Neuronal stem cell (in vitro differentiated cells): ENCODE results near the gene HSP90AA1.
"Not testable (repeated sequence)": the region's sequence is repeated elsewhere in the genome, so short reads cannot be mapped to it uniquely, and the experiment has no call there.

Source experiments
- DNase-seq: peaks from one replicate; pipeline ENCODE4 v3.0.0-alpha.2; 2013; ENCODE audit warnings: low spot score
- H2AFZ ChIP-seq: one replicate; pipeline ENCODE4 v1.6.1; 2013; ENCODE audit warnings: mild to moderate bottlenecking, low read length, inconsistent platforms
- H2AK5ac ChIP-seq: 2 replicates; pipeline ENCODE4 v1.6.1; 2013; ENCODE audit warnings: low read depth, mild to moderate bottlenecking, inconsistent platforms, low read length, moderate library complexity, mixed read lengths
- H2BK120ac ChIP-seq: 2 replicates; pipeline ENCODE4 v1.6.1; 2013; ENCODE audit warnings: low read depth, mild to moderate bottlenecking, inconsistent platforms, low read length, moderate library complexity, mixed read lengths
- H2BK12ac ChIP-seq: one replicate; pipeline ENCODE4 v1.6.1; 2013; ENCODE audit warnings: low read length, inconsistent platforms
- H2BK15ac ChIP-seq: 2 replicates; pipeline ENCODE4 v1.6.1; 2013; ENCODE audit warnings: mild to moderate bottlenecking, low read length, inconsistent platforms, mixed read lengths
- H2BK5ac ChIP-seq: one replicate; pipeline ENCODE4 v1.6.1; 2013; ENCODE audit warnings: inconsistent platforms, mild to moderate bottlenecking, low read length, moderate library complexity
- H3K14ac ChIP-seq: one replicate; pipeline ENCODE4 v1.6.1; 2013; ENCODE audit warnings: low read length, inconsistent platforms
- H3K18ac ChIP-seq: 2 replicates; pipeline ENCODE4 v1.6.1; 2013; ENCODE audit warnings: low read length, inconsistent platforms
- H3K23ac ChIP-seq: 2 replicates; pipeline ENCODE4 v1.6.1; 2013; ENCODE audit warnings: low read depth, mild to moderate bottlenecking, mixed read lengths, low read length, inconsistent platforms; ENCODE audit not compliant: poor library complexity
- H3K27ac ChIP-seq: replicated peaks from 3 replicates; pipeline ENCODE4 v1.5.1; 2013; ENCODE audit warnings: low read length, inconsistent platforms
- H3K27me3 ChIP-seq, 3 experiments: 2 replicates each; pipeline ENCODE4 v1.6.1; 2013; ENCODE audit warnings: low read length in 3 of 3, mild to moderate bottlenecking in 2 of 3, inconsistent platforms in 1 of 3, low read depth in 1 of 3, mixed read lengths in 1 of 3, moderate library complexity in 1 of 3; ENCODE audit not compliant: control insufficient read depth in 3 of 3, insufficient read depth in 3 of 3
- H3K36me3 ChIP-seq, 2 donors: replicated peaks in 1 of 2; 2 replicates each; pipeline ENCODE4 v1.6.1; 2013; ENCODE audit warnings: low read length in 2 of 2; ENCODE audit not compliant: control insufficient read depth in 2 of 2, insufficient read depth in 2 of 2
- H3K4ac ChIP-seq: 2 replicates; pipeline ENCODE4 v1.6.1; 2013; ENCODE audit warnings: inconsistent platforms, mild to moderate bottlenecking, low read length, moderate library complexity
- H3K4me1 ChIP-seq, 2 donors: 1 replicate in 1 of 2; 2 replicates in 1 of 2; pipeline ENCODE4 v1.6.1; 2013; ENCODE audit warnings: low read length in 2 of 2, low read depth in 1 of 2; ENCODE audit not compliant: control insufficient read depth in 2 of 2, insufficient read depth in 1 of 2
- H3K4me2 ChIP-seq: one replicate; pipeline ENCODE4 v1.6.1; 2013; ENCODE audit warnings: mild to moderate bottlenecking, low read length, inconsistent platforms; ENCODE audit not compliant: insufficient read depth, poor library complexity, severe bottlenecking
- H3K4me3 ChIP-seq, 2 donors: 2 replicates each; pipeline ENCODE4 v1.5.1; 2013; ENCODE audit warnings: low read length in 2 of 2, mild to moderate bottlenecking in 2 of 2, inconsistent platforms in 1 of 2, moderate library complexity in 1 of 2
- H3K79me1 ChIP-seq: one replicate; pipeline ENCODE4 v1.6.1; 2013; ENCODE audit warnings: low read depth, mild to moderate bottlenecking, inconsistent platforms, low read length, moderate library complexity
- H3K9ac ChIP-seq: one replicate; pipeline ENCODE4 v1.6.1; 2013; ENCODE audit warnings: mild to moderate bottlenecking, low read depth, low read length, inconsistent platforms; ENCODE audit not compliant: poor library complexity
- H3K9me3 ChIP-seq, 2 donors: replicated peaks in 1 of 2; 2 replicates each; pipeline versions ENCODE3 to v1.6.1; 2013; ENCODE audit warnings: low read length in 2 of 2, mild to moderate bottlenecking in 2 of 2, inconsistent platforms in 1 of 2, low read depth in 1 of 2, mixed read lengths in 1 of 2, moderate library complexity in 1 of 2; ENCODE audit not compliant: control insufficient read depth in 2 of 2, insufficient read depth in 1 of 2
- H4K8ac ChIP-seq: one replicate; pipeline ENCODE4 v1.6.1; 2013; ENCODE audit warnings: low read depth, mild to moderate bottlenecking, inconsistent platforms, low read length, moderate library complexity
- H4K91ac ChIP-seq: one replicate; pipeline ENCODE4 v1.6.1; 2013; ENCODE audit warnings: low read length, low read depth, mild to moderate bottlenecking, inconsistent platforms; ENCODE audit not compliant: poor library complexity
- WGBS, 2 donors: extraction: QIAGEN DNeasy Blood & Tissue Kit; methylation state at CpG; one replicate each; pipeline ENCODE4 v1.1.7; 2013; ENCODE audit warnings: missing lambda C conversion rate in 2 of 2, mixed read lengths in 1 of 2; ENCODE audit not compliant: insufficient read length in 2 of 2, insufficient replicate concordance in 1 of 2; ENCODE audit errors: extremely low coverage in 2 of 2; 5-methylcytosine and 5-hydroxymethylcytosine counted together

Gene HSP90AA1

DNA sequence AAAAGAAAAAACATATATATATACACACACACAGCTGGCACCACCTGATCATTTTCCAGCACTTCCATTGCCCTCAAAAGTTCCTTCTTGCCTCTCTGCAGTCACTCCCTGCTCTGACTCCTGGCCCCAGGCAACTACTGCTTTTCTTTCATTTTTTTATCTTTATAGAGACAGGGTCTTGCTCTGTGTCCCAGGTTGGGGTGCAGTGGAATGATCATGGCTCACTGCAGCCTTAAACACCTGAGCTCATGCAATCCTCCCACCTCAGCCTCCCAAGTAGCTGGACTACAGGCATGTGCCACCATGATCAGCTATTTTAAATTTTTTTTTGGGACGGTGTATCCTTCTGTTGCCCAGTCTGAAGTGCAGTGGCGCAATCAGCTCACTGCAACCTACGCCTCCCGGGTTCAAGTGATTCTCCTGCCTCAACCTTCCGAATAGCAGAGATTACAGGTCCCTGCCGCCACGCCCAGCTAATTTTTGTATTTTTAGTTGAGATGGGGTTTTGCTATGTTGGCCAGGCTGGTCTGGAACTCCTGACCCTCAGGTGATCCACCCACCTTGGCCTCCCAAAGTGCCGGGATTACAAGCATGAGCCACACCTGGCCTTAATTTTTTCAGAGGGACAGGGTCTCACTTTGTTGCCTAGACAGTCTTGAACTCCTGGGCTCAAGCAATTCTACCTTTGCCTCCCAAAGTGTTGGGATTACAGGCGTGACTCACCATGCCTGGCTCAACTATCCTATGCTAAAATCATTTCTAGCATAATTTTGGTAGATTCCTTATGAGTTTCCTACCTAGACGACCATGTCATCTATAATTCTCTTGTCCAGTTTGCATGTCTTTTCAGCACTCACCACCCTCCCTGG is 7.8 kb downstream of the HSP90AA1 start:
- Histone ChIP-seq H3K79me1 (peaks cover 2% of the 10 kb centered on the region), H2BK15ac (no peak overlapping the region), H2BK12ac (no peak overlapping the region), H3K27me3 (no peaks in the 10 kb centered on the region), H3K4me1 (peaks cover 0 to 3% of the 10 kb centered on the region in 2 donors), H4K91ac (no peak overlapping the region), H2BK5ac (no peak overlapping the region), H3K27ac (no peak overlapping the region), H3K9me3 (peaks cover 0 to 2% of the 10 kb centered on the region in 2 donors), H4K8ac (no peak overlapping the region), H2AK5ac (no peak overlapping the region), H3K18ac (no peak overlapping the region), H3K14ac (no peak overlapping the region), H3K36me3 (peaks cover 27 to 62% of the 10 kb centered on the region in 2 donors), H2AFZ (no peak overlapping the region), H3K4ac (no peak overlapping the region), H3K4me3 (no peak overlapping the region), H2BK120ac (no peak overlapping the region), H3K23ac (no peak overlapping the region), H3K9ac (no peak overlapping the region), H3K4me2 (no peak overlapping the region)
- DNase-seq = no peak
- WGBS, 2 donors = no CpG with 5 or more reads among the region's 10 CpGs

DNA sequence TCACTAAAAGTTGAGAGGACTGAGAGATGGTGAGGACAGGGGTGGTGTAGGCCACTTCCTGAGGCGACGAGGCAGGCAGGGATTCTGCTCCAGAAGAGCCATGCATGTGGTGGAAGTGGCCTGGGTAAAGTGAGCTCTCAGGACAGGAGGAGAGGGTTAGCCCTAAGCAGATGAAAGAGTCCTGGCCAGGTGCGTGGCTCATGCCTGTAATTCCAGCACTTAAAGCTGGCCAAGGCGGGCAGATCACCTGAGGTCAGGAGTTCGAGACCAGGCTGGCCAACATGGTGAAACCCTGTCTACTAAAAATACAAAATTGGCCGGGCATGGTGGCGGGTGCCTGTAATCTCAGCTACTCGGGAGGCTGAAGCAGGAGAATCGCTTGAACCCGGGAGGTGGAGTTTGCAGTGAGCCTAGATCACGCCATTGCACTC is 8.5 kb downstream of the HSP90AA1 start:
- H2BK12ac ChIP-seq, H3K18ac ChIP-seq, H3K4ac ChIP-seq, H2BK5ac ChIP-seq, H3K9ac ChIP-seq, H3K4me1 ChIP-seq, H3K9me3 ChIP-seq, DNase-seq, H3K23ac ChIP-seq, H3K27me3 ChIP-seq, H2AFZ ChIP-seq, H3K79me1 ChIP-seq, H4K91ac ChIP-seq, H4K8ac ChIP-seq, H3K14ac ChIP-seq, H2AK5ac ChIP-seq, H3K4me2 ChIP-seq, H2BK120ac ChIP-seq, H3K27ac ChIP-seq, H2BK15ac ChIP-seq: not testable (repeated sequence)
- Histone ChIP-seq H3K4me3 (peak overlapping the region in 1 of 2 donors; percentile 57), H3K36me3 (peaks cover 23 to 55% of the 10 kb centered on the region in 2 donors)
- no CpG with 5 or more reads among the region's 11 CpGs for WGBS, 2 donors

DNA sequence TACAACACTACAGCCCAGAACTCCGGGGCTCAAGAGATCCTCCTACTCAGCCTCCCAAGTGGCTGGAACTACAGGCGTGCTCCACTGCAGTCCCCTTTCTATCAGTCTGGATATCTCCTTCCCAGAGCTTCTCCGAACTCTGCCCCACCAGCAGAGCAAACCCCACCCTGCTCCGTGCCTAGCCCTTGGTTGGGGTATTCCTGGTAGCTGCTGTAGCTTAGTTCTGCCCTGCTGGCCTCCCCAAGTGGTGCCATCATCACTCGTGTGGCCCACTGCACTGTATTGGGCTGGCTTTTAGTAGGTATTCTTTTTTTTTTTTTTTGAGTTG is 9.5 kb downstream of the HSP90AA1 start:
- Histone ChIP-seq H3K4ac (no peak overlapping the region), H3K27me3 (no peaks in the 10 kb centered on the region), H2AFZ (no peak overlapping the region), H3K9me3 (peaks cover 4 to 5% of the 10 kb centered on the region in 2 donors), H2BK15ac (no peak overlapping the region), H2BK5ac (no peak overlapping the region), H3K9ac (no peak overlapping the region), H2BK120ac (no peak overlapping the region), H3K14ac (no peak overlapping the region), H2AK5ac (no peak overlapping the region), H3K79me1 (no peaks in the 10 kb centered on the region), H3K27ac (no peak overlapping the region), H3K23ac (peak overlapping the region; percentile 80), H4K8ac (no peak overlapping the region), H2BK12ac (no peak overlapping the region), H3K36me3 (peaks cover 19 to 45% of the 10 kb centered on the region in 2 donors), H3K18ac (no peak overlapping the region), H3K4me3 (no peak overlapping the region), H3K4me2 (no peak overlapping the region), H3K4me1 (no peaks in the 10 kb centered on the region), H4K91ac (no peak overlapping the region)
- WGBS, 2 donors = no CpG with 5 or more reads among the region's 5 CpGs
- DNase-seq = no peak

DNA sequence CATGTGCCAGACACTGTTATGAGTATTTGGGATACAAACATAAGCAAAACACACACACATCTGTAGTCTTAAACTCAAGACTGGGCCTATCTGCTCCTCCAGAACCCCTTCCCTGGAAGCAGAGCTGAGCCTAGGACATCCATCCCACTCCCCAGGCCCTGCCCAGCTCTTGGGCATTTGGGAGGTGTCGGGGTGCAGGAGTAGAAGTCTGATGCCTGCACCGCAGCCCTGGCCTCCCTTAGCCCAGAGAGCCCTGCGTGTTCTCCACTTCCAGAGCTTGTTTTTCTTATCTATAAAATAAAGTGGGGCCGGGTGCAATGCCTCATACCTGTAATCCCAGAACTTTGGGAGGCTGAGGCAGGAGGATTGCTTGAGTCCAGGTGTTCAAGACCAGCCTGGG is 11.7 kb downstream of the HSP90AA1 start:
- H4K91ac ChIP-seq = no peak overlapping the region
- no peak overlapping the region for H3K4me3 ChIP-seq
- H2BK5ac ChIP-seq = no peak overlapping the region
- no peaks in the 10 kb centered on the region for H3K4me1 ChIP-seq
- H2BK15ac ChIP-seq = no peak overlapping the region
- H4K8ac ChIP-seq = no peak overlapping the region
- H3K27me3 ChIP-seq = no peaks in the 10 kb centered on the region
- no peak overlapping the region for H2AFZ ChIP-seq
- no peak overlapping the region for H3K14ac ChIP-seq
- no peak overlapping the region for H3K27ac ChIP-seq
- H2AK5ac ChIP-seq = no peak overlapping the region
- DNase-seq = no peak
- H3K9ac ChIP-seq = no peak overlapping the region
- no peak overlapping the region for H2BK120ac ChIP-seq
- no peak overlapping the region for H2BK12ac ChIP-seq
- no peak overlapping the region for H3K4ac ChIP-seq
- no CpG with 5 or more reads among the region's 4 CpGs for WGBS, 2 donors
- peaks cover 4 to 5% of the 10 kb centered on the region in 2 donors for H3K9me3 ChIP-seq
- H3K18ac ChIP-seq = no peak overlapping the region
- H3K23ac ChIP-seq = no peak overlapping the region
- peaks cover 10 to 23% of the 10 kb centered on the region in 2 donors for H3K36me3 ChIP-seq
- H3K4me2 ChIP-seq = no peak overlapping the region
- no peaks in the 10 kb centered on the region for H3K79me1 ChIP-seq
